Ovary (tissue), 3 donors: Measurements from ENCODE around the gene PTPRS.

Experiments
- CTCF ChIP-seq, 3 donors: fragments of 450-650 bp in 2 of 3; fragments of 200-600 bp in 1 of 3; IDR thresholded peaks; one replicate each; pipeline versions ENCODE4 v1.5.1 to v1.8.0; 2016 to 2022; ENCODE audit warnings: antibody characterized with exemption in 3 of 3, mild to moderate bottlenecking in 1 of 3
- POLR2A ChIP-seq: fragments of 450-650 bp; IDR thresholded peaks from one replicate; pipeline ENCODE4 v1.6.1; 2017; ENCODE audit warnings: antibody characterized with exemption, mild to moderate bottlenecking, moderate library complexity
- donor health status: DM: no; HTN: no; CAD: no.

- TF ChIP-seq CTCF (IDR thresholded peaks at IDR 0.05) (no peak), POLR2A (no peak)
These were observed 3.2 kb upstream of the PTPRS start for GRCh38 chr19:5343848-5344247.
